GM21576 (cell line): ENCODE data around the gene KMT2C.
"Not testable (repeated sequence)": the region's sequence is repeated elsewhere in the genome, so short reads cannot be mapped to it uniquely, and the experiment has no call there.

Experiments
- ATAC-seq: cut with Tn5 transposase; IDR thresholded peaks from one replicate; pipeline ENCODE4 v1.9.1; 2021; ENCODE audit warnings: mild to moderate bottlenecking, moderate library complexity; ENCODE audit not compliant: unreplicated experiment

The KMT2C gene

DNA sequence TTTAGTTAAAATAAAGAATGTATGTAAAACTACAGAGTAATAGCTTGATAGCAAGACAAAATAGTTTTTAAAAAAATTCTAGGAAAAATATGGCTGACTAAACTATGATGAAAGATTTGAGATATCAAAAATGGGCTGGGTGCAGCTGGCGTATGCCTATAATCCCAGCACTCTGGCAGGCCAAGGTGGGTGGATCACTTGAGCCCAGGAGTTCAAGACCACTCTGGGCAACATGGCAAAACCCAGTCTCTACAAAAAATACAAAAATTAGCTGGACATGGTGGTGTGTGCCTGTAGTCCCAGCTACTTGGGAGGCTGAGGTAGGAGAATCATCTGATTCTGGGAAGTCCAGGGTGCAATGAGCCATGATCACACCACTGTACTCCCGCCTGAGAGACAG lies 29.8 kb downstream of the KMT2C start:
- ATAC-seq = not testable (repeated sequence)

DNA sequence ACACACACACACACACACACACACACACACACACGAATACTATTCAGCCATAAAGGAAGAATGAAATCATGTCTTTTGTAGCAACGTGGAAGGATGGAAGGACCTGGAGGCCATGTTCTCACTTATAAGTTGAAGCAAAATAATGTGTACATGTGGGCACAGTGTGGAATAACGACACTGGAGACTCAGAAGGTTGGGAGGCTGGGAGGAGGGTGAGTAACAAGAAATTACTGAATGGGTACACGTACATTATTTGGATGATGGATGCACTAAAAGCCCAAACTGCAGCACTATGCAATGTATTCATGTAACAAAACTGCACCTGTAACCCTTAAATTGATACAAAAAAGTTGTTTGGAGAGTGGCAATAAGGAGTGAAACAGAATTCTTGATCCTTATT lies 32.1 kb downstream of the KMT2C start:
- ATAC-seq = no peak

DNA sequence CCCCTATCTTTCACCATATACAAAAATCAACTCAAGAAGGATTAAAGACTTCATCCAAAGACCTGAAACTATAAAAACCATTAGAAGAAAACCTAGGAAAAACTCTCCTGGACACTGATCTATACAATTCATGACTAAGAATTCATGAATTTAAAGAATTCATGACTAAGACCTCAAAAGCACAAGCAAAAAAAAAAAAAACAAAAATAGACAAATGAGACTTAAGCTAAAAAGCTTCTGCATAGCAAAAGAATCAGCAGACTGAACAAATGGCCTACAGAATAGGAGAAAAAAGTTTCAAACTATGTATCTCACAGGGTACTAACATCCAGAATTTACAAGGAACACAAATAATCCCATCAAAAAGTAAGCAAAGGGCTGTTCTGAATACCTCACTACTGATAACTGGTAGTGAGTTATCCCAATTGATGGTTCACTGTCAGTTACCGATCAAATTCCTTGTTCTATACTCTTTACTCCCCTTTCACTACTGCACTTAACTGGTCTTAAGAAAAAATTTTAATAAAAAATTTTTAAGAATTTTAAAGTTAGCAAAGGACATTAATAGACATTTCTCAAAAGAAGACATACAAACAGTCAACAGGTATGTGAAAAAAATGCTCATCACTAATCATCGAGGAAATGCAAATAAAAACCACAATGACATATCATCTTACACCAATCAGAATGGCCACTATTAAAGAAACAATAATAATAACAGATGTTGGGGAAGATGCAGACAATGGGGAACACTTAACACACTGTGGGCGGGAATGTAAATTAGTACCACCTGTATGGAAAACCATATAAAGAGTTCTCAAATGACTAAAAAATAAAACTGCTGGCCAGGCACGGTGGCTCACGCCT lies 33.2 kb downstream of the KMT2C start:
- no peak for ATAC-seq

DNA sequence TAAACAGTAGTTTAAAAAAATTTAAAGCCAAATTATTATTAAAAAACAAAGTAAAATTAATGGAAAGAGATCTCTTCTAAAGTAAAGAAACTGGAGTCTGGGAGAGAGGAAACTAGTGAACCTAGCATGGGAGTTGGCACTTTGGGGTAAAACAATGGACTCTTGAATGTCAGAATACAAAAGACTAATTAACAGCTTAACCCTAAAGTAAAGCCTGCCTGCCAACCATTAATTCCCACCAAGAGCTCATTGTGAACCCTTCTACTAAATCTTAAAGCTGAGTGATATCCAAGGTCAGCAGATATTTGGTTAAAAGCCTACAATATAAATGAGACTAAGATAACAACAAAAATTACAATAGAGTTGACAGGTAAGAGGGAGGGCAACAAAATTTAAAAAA lies 36.5 kb downstream of the KMT2C start:
- ATAC-seq = no peak

DNA sequence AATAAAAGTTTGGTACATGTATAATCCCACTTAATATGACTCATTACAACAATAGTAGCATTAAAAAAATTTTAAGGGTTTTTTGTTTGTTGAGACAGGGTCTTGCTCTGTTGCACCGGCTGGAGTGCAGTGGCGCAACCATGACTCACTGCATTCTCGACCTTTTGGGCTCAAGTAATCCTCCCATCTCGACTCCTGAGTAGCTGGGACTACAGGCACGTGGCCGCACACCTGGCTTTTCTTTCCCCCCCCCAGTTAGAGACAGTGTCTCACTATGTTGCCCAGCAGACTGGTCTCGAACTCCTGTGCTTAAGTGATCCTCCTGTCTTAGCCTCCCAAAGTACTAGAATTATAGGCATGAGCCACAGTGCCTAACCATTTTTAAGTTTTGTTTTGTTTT lies 40.7 kb downstream of the KMT2C start:
- no peak for ATAC-seq

DNA sequence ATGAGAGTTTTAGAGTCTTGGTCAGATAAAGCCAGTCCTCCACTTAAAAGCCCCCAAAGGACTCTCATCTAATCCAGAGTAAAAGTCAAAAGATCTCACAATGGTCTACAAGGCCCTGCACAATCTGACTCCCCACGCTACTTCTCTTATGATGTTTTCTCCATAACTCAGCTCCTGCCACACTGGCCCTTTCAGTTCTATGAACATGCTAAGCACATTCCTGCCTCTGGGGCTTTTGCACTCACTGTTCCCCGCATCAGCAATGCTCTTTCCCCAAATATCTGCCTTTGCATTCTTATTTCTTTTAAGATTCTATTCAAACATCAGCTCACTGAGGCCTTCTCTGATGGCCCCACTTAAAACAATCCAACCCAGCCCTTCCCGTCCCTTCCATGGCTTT lies 41.6 kb downstream of the KMT2C start:
- ATAC-seq = not testable (repeated sequence)

DNA sequence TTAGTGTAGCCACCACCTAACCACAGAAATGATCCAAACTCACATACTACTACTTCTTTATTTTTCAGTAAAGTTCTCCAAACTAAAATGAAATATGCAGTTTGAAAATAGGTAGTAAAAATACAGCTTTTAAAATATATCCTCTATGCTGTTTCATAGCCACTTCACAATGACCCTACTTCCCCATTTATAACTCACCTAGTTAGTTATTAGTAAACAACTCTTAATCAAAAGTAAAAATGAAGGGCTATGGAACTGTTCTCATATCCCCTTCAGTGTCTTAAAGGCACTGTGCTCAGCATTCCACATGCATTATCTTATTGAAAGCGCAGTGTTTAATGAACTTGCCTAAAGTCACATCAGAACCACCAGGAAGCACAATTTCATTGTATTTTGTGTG lies 43.5 kb downstream of the KMT2C start:
- peak; percentile 48 for ATAC-seq

DNA sequence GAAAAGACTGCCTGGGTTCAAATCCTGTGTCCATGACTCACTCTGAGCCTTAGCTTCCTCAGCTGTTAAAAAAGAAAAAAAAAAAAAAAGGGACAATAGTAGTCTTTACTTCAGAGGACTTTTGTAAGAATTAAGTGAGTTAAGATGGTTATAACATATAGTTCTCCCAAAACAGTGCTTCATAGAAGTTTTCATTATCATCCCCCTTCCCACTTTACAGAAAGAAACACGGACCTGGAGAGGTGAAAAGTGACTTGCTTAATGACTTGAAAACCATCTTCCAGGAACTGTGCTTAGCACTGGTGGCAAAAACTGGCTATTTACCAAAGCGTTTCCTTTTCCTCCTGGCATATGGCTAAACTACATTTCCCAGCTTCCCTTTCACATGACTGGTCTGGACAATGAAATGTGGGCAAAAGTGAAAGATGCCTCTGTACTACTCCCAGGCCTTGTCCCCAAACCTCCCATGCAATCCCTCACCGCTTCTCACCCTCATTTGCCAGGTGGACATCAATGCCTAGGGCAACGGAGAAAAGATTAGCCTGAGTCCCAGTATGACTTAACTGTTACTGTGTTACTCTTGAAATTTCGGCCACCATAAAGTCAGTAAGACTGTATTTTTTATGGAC lies 49.6 kb downstream of the KMT2C start:
- not testable (repeated sequence) for ATAC-seq

DNA sequence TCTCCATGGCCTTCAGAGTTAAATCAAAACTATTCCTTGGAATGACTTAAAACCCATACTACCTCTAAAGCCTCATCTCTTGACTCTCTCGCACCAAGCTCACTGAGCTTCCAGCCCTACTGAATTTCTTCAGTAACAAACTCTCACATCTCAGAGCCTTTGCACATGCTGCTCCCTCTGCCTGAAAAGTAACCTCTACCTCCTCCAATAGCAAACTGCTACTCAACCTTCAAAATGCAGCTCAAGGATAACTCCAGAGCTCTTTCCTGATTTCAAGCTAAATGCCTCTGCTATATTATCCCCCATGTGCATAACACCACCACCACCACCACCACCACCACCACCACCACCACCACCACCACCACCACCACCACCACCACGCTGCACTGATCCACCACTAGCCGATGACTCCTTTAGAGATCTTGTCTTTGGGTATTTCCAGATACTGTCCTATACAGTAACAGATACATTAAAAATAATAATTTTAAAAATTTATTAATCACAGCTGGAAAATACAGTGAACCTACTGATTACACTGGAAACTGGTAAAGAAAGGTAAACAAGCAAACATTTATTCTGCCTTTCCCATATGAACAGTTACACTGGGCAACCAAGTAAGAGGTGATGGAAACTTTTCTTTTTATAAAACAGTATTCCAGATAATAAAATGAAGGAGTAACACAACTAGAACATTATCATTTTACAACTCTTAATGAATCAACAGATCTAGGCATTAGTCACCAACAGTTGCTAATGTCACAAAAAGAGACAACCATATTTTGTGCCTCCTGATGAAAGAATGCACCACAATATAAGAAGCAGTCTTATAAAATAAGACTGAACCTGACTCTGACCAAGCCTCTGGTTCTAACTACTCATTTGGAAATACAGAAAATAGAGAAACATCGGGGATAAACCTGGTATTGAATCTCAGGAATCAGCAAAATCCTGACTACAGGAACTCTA lies 51.3 kb downstream of the KMT2C start:
- not testable (repeated sequence) for ATAC-seq

DNA sequence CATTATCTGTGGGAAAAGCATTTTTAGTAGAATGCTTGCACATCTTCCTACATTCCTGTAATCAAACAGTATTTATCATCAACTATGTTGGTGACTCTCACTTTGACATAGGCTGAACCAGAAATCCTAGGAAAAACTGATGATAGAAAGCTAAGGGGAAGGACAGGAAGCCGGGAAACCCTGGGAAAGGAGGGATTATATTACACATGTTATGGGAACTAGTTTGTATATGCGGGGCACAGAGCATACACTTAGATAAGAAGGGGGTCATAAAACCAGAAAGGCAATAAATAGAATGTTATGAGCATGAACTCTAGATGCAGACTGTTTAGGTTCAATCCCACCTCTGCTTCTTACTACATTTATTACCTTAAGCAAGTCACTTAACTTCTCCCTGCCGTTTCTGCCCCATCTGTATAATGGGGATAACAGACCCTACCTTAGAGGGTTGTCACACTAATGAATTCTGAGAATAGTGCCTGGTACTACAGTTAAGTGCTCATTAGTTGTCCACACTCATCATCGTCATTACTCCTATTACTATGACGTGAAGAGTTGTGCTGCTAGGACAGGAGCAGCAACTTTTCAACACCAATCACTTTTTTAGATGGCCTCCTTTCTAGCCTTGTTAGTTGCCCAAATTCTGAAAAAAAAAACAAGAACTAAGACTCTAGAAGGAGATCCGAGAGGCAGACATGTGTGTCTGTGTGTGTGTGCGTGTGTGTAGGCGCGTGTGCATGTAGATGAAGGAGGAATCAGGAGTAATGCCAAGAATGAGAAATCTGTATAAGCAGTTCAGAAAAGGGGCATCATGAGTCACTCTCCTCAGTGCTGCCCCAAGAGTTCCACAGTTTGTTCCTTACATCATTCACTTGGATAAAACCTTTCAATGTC lies 52.2 kb downstream of the KMT2C start:
- no peak for ATAC-seq

DNA sequence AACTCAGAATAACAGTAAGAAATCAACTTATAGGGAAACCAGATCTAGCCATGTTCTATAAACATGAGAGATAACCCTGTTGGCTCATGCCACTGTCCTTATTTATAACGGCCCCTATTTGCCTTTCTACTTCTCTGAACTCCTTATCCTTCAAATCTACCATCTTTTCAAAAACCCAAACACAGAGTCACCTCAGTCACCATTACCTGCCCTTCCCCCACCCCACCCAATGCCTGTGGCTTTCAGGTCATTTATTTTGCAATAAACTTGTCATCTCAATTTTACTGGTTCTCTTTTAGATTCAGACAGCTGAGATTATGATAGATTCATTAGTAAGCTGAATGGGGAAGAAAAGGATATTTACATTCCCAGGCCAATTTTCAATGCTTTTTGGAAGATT lies 53.6 kb downstream of the KMT2C start:
- ATAC-seq = no peak

DNA sequence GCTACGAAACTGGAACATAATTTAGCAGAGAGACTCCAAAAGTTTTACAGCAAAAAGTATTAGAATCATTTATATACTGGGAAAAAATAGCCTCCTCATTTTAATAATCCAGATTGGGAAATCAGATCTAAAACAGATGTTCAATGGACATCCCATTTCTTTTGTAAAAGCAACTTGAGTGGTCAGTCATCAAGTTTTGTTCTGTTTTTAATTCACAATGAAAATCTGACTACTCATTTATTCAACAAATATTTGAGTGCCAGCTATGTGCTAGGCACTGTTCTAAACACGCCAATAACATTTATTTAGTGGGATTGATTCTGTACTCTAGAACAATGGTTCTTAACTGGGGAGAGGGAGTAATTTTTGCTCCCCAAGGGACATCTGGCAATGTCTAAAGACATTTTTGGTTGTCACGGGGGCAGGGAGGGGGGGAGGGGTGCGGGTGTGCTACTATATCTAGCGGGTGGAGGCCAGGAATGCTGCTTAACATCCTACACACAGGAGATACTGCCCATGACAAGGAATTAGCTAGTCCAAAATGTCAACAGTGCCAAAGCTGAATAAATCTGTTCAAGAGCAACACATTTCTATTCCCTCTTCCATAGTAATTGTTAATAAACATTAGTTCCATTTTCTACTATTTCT lies 54.7 kb downstream of the KMT2C start:
- not testable (repeated sequence) for ATAC-seq

DNA sequence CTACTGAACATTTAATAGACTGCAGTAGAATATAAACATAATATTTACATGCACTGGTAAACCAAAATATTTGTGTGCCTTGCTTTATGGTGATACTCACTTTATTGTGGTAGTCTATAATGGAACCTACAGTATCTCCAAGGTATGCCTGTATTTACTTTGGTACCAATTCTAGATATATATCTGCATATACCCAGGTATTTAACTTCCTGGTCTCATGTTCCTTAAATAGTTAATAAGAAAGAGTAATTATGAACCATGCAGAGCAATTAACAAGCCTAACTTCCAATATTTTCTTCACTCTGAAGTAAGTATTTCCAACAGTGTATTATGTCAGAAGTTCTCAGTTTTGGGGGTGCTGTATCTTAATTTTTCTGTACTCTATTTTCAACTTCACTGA lies 57.3 kb downstream of the KMT2C start:
- not testable (repeated sequence) for ATAC-seq

DNA sequence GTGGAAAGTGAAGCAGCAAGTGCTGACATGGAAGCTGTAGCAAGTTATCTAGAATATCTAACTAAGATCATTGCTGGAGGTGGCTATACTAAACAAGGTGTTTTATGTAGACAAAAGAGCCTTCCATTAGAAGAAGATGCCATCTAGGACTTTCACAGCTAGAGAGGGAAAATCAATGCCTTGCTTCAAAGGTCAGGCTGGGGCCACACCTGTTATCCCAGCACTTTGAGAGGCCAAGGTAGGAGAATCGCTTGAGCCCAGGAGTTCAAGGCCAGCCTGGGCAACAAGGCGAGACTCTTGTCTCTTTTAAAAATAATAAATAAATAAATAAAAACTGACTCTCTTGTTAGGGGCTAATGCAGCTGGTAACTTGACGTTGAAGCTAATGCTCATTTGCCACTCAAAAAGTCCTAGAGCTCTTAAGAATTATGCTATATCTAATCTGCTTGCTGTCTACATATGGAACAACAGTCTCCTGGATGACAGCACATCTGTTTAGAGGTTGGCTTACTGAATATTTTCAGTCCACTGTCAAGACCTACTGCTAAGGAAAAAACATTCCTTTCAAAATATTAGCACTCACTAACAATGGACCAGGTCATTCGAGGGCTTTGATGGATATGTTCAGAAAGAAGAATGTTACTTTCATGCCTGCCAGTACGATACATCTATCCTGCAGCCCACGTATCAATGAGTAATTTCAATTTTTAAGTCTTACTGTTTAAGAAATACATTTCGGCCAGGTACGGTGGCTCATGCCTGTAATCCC lies 58.9 kb downstream of the KMT2C start:
- not testable (repeated sequence) for ATAC-seq

DNA sequence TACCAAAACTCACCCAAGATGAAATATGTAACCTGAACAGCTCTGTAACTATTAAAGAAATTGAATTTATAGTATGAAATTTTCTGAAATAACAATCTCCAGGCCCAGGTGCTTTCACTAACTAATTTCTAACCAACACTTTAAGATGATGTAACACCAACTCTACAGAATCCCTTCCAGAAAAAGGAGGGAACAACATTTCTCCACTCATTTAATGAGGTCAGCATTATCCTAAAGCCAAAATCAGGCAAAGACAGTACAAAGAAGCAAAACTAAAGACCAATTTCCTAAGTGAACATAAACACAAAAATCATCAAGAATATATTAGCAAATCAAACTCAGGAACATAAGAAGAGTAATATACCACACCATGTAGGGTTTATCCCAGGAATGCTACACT lies 65.5 kb downstream of the KMT2C start:
- no peak for ATAC-seq

DNA sequence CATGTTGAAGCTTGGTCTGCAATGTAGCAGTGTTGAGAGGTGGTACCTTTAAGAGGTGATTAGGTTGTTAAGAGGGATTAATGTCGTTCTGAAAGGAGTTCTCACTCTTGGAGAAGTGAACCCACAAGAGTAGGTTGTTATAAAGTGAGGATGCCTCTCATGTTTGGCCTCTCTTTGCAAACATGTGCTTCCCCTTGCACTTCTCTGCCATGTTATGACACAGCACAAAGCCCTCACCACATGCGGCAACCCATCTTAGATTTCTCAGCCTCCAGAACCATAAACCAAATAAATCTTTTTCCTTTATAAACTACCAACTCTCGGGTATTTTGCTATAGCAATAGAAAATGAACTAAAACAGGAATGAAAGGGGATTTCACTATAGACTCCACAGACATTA lies 66.3 kb downstream of the KMT2C start:
- no peak for ATAC-seq

DNA sequence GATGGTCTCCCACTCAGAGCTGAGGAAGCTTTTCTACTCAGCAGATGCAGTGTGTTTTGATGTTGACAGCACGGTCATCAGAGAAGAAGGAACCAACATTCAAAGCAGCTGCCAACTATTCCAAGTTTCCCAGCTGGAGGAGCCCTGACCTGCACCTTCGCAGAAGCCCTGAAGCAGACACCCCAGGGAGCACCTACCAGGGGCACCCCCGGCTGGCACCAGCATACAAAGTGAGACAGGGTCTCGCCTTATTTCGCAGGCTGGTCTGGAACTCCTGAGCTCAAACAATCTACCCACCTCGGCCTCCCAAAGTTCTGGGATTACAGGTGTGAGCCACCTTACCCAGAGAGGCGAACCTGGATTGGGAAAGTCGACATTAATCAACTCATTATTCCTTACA lies 68.6 kb downstream of the KMT2C start:
- no peak for ATAC-seq

DNA sequence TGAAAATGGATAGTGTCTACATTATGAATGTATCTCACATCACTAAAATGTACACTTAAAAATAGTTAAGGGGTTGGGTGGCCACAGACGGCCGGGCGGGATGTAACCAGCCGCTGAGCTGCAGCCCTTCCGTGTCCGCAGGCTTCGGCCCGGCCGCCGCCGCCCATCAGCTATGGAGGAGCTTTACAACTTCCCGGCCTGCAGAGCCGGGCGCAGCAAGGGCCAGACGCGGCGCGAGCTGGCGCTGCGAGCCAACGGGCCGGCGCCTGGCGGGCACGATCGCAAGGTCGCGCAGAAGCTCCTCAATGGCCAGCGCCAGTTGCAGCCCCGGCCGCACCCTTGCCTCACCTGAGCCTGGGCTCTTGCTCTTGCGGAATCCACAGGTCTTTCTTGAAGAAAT lies 69.1 kb downstream of the KMT2C start:
- no peak for ATAC-seq

DNA sequence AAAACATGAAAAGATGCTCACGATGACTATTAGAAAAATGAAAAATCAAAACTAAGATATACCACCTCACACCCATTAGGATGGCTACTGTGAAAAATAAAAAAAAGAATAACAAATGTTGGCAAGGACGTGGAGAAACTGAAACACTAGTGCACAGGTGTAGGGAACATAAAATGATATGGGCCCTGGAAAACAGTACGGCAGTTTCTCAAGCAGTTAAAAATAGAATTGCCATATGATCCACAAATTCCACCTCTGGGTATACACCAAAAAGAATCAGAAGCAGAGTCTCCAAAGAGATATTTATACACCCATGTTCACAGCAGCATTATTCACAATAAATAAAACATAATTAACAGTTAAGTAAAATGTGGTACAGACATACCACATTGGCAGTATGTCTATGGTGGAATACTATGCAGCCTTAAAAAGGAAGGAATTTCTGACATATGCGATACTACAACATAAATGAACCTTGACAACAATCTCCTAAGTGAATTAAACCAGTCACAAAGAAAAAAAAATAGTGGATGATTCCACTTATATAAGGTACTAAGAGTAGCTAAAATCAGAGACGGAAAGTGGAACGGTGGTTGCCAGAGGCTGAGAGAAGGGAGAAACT lies 69.7 kb downstream of the KMT2C start:
- no peak for ATAC-seq
